DND-41 (cell line): Measurements from ENCODE around the gene DNLZ.

ENCODE experiments used
- ATAC-seq: fragments of 200-7000 bp; cut with Tn5 transposase; 3 replicates; pipeline ENCODE4 v1.9.1; 2021; ENCODE audit warnings: low read depth; ENCODE audit not compliant: insufficient read depth
- DNase-seq: peaks from one replicate; pipeline ENCODE4 v3.0.0-alpha.2; 2020
- H2AFZ ChIP-seq: 2 replicates; pipeline ENCODE4 v1.6.0; 2012; ENCODE audit warnings: low read depth, low read length
- H3K27ac ChIP-seq: 2 replicates; pipeline ENCODE4 v1.5.1; 2012; ENCODE audit warnings: low read length, inconsistent platforms
- H3K27me3 ChIP-seq: fragments of 200-600 bp; sonication (generic); 2 replicates; pipeline ENCODE4 v1.6.0; 2012; ENCODE audit warnings: low read length, mild to moderate bottlenecking, inconsistent platforms; ENCODE audit not compliant: insufficient read depth, poor library complexity
- H3K36me3 ChIP-seq: 2 replicates; pipeline ENCODE4 v1.5.1; 2012; ENCODE audit warnings: low read length, inconsistent platforms; ENCODE audit not compliant: insufficient read depth
- H3K4me1 ChIP-seq: 2 replicates; pipeline ENCODE4 v1.5.1; 2012; ENCODE audit warnings: mild to moderate bottlenecking, low read length; ENCODE audit not compliant: insufficient read depth
- H3K4me2 ChIP-seq: 2 replicates; pipeline ENCODE4 v1.6.0; 2012; ENCODE audit warnings: mild to moderate bottlenecking, moderate library complexity, low read length, inconsistent platforms; ENCODE audit not compliant: insufficient read depth
- H3K4me3 ChIP-seq, 2 experiments: fragments of 200-600 bp in 1 of 2; shearing (Covaris generic) in 1 of 2; 2 replicates each; pipeline ENCODE4 v1.5.1; 2012 to 2016; ENCODE audit warnings: inconsistent platforms in 2 of 2, low read length in 2 of 2, mild to moderate bottlenecking in 2 of 2, low read depth in 1 of 2, moderate library complexity in 1 of 2
- H3K79me2 ChIP-seq: 2 replicates; pipeline ENCODE4 v1.6.0; 2012; ENCODE audit warnings: low read length, inconsistent platforms; ENCODE audit not compliant: insufficient read depth
- H3K9ac ChIP-seq: 2 replicates; pipeline ENCODE4 v1.6.0; 2012; ENCODE audit warnings: low read depth, mild to moderate bottlenecking, inconsistent platforms, low read length, moderate library complexity
- H3K9me3 ChIP-seq: 2 replicates; pipeline ENCODE4 v1.5.1; 2012; ENCODE audit warnings: low read length, moderate library complexity, mild to moderate bottlenecking, inconsistent platforms; ENCODE audit not compliant: insufficient read depth, severe bottlenecking
- H4K20me1 ChIP-seq: 2 replicates; pipeline ENCODE4 v1.6.0; 2012; ENCODE audit warnings: low read length; ENCODE audit not compliant: insufficient read depth
- EZH2 ChIP-seq: IDR thresholded peaks from 3 replicates; pipeline ENCODE4 v1.6.1; 2012; ENCODE audit warnings: borderline replicate concordance, low read depth, mild to moderate bottlenecking, moderate library complexity, low read length, inconsistent platforms; ENCODE audit not compliant: severe bottlenecking
- TF ChIP-seq, protein P1 (sequence below): IDR thresholded peaks from 2 replicates; pipeline ENCODE4 v1.5.1; 2012; ENCODE audit warnings: borderline replicate concordance, low read length, moderate library complexity, mild to moderate bottlenecking; ENCODE audit not compliant: poor library complexity, severe bottlenecking; ENCODE audit errors: extremely low read depth

The DNLZ gene

DNA sequence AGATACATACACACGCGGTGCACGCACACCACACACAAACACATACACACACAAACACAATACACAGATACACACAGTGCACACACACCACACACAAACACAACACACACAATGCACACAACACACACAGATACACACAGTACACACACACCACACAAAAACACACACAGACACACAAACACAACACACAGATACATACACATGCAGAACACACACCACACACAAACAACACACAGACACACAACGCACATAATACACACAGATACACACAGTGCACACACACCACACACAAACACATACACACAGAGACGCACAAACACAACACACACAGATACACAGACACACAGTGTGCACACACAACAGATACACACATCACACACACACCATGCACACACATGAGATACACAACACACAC lies 53.7 kb downstream of the DNLZ start:
- Histone ChIP-seq H3K36me3 (no peaks in the 10 kb centered on the region), H2AFZ (no peak overlapping the region), H3K27me3 (no peaks in the 10 kb centered on the region), H3K4me3 (no peak overlapping the region), H3K27ac (no peak overlapping the region), H3K9me3 (peaks cover 2% of the 10 kb centered on the region), H3K9ac (no peak overlapping the region), H3K79me2 (no peaks in the 10 kb centered on the region), H3K4me2 (no peak overlapping the region), H3K4me1 (no peaks in the 10 kb centered on the region; the same call in 1 of the 2 replicates), H4K20me1 (peaks cover 8% of the 10 kb centered on the region; the same call in 1 of the 2 replicates)
- DNase-seq (no peak), ATAC-seq (no peak)
- TF ChIP-seq EZH2: no peak
- TF ChIP-seq, protein P1, sequence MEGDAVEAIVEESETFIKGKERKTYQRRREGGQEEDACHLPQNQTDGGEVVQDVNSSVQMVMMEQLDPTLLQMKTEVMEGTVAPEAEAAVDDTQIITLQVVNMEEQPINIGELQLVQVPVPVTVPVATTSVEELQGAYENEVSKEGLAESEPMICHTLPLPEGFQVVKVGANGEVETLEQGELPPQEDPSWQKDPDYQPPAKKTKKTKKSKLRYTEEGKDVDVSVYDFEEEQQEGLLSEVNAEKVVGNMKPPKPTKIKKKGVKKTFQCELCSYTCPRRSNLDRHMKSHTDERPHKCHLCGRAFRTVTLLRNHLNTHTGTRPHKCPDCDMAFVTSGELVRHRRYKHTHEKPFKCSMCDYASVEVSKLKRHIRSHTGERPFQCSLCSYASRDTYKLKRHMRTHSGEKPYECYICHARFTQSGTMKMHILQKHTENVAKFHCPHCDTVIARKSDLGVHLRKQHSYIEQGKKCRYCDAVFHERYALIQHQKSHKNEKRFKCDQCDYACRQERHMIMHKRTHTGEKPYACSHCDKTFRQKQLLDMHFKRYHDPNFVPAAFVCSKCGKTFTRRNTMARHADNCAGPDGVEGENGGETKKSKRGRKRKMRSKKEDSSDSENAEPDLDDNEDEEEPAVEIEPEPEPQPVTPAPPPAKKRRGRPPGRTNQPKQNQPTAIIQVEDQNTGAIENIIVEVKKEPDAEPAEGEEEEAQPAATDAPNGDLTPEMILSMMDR: no peak
